ELF-1 (cell line): ENCODE data around the gene GLDC.
"Not testable (repeated sequence)": the region's sequence is repeated elsewhere in the genome, so short reads cannot be mapped to it uniquely, and the experiment has no call there.

Experiments
- DNase-seq: peaks from one replicate; pipeline ENCODE4 v3.0.0-alpha.2; 2016; ENCODE audit warnings: low read depth, low spot score

GLDC gene

GRCh38 chr9:6664204-6664680 is 18.7 kb upstream of the GLDC start:
- peak; percentile 46 for DNase-seq

- DNase-seq = no peak
Observed at GRCh38 chr9:6660512-6660911, 15.0 kb upstream of the GLDC start.

GRCh38 chr9:6658628-6659353 is 13.3 kb upstream of the GLDC start:
- DNase-seq = no peak

- DNase-seq = no peak
Observed at GRCh38 chr9:6656614-6657300, 11.2 kb upstream of the GLDC start.

- DNase-seq = no peak
Observed at GRCh38 chr9:6655036-6655435, 9.5 kb upstream of the GLDC start.

GRCh38 chr9:6646293-6646636 is 736 bp upstream of the GLDC start:
- peak; percentile 65 for DNase-seq

- DNase-seq = peak; percentile 58
Observed at GRCh38 chr9:6645105-6645354, 499 bp downstream of the GLDC start.

GRCh38 chr9:6644346-6645104 is 1.0 kb downstream of the GLDC start:
- peak; percentile 41 for DNase-seq

GRCh38 chr9:6641961-6642360 is 3.6 kb downstream of the GLDC start:
- no peak for DNase-seq

- DNase-seq = no peak
Observed at GRCh38 chr9:6641561-6641960, 4.0 kb downstream of the GLDC start.

- DNase-seq = no peak
Observed at GRCh38 chr9:6641056-6641455, 4.5 kb downstream of the GLDC start.

GRCh38 chr9:6640268-6641051 is 5.1 kb downstream of the GLDC start:
- DNase-seq = no peak

- DNase-seq = no peak
Observed at GRCh38 chr9:6639622-6640021, 5.9 kb downstream of the GLDC start.

- no peak for DNase-seq
Observed at GRCh38 chr9:6634444-6634843, 11.1 kb downstream of the GLDC start.

GRCh38 chr9:6633378-6633777 is 12.2 kb downstream of the GLDC start:
- no peak for DNase-seq

- peak; percentile 59 for DNase-seq
Observed at GRCh38 chr9:6632516-6633183, 12.9 kb downstream of the GLDC start.

GRCh38 chr9:6631207-6631512 is 14.4 kb downstream of the GLDC start:
- no peak for DNase-seq

GRCh38 chr9:6630502-6631206 is 14.9 kb downstream of the GLDC start:
- peak; percentile 20 for DNase-seq

GRCh38 chr9:6628704-6629103 is 16.8 kb downstream of the GLDC start:
- DNase-seq = no peak

- DNase-seq = no peak
Observed at GRCh38 chr9:6625363-6625762, 20.2 kb downstream of the GLDC start.

- not testable (repeated sequence) for DNase-seq
Observed at GRCh38 chr9:6622784-6623183, 22.7 kb downstream of the GLDC start.
